K562 (cell line): ENCODE data around the gene EHBP1L1. TPM values are rescaled to one million over a fixed set of nuclear protein-coding genes. Genes with fewer than 3 reads are reported as not detected.

Source experiments
- ATAC-seq: fragments of 200-7000 bp; cut with Tn5 transposase; 3 replicates; pipeline ENCODE4 v1.9.1; 2020; ENCODE audit warnings: moderate library complexity
- BruUV-seq: library from RNA; stranded (reverse); fragments of 400-500 nt; replicated peaks from 2 replicates; lab custom pipeline; 2021; lab: Mats Ljungman, UMichigan
- CTCF ChIA-PET: fragments of 300-600 bp; formaldehyde crosslinking; extraction: SDS; loops from one replicate; lab custom pipeline; 2021; ENCODE audit warnings: low intra/inter-chr PET ratio; lab: Yijun Ruan, JAX
- POLR2A ChIA-PET: fragments of 300-600, 350-650 bp; sonication (Branson Sonifier 250); formaldehyde crosslinking; extraction: SDS; loops from one replicate; lab custom pipeline; 2021; ENCODE audit warnings: antibody characterized with exemption, inconsistent platforms; lab: Yijun Ruan, JAX
- DNase-seq, 4 experiments: peaks; one replicate each; pipeline versions ENCODE4 v3.0.0 to v3.0.0-alpha.2; 2011 to 2018; ENCODE audit warnings: low spot score in 3 of 4, mixed read lengths in 3 of 4; ENCODE audit errors: extremely low read depth in 1 of 4
- FAIRE-seq: peaks from 2 replicates; lab custom pipeline; 2011; peaks lifted over from hg19 to GRCh38; lab: Jason Lieb, UNC
- H2AFZ ChIP-seq: 2 replicates; pipeline ENCODE4 v1.6.0; 2011; ENCODE audit warnings: low read depth, low read length, control low read depth, inconsistent platforms
- H3K27ac ChIP-seq: fragments of 200-600 bp; 3 replicates; pipeline ENCODE4 v1.8.0; 2011; ENCODE audit warnings: low read depth, mild to moderate bottlenecking, control low read depth, inconsistent platforms, low read length, moderate library complexity, mixed read lengths; ENCODE audit errors: extremely low read depth
- H3K27me3 ChIP-seq, 2 experiments: fragments of 300-600 bp in 1 of 2; 2 replicates in 1 of 2; 3 replicates in 1 of 2; pipeline versions ENCODE4 v1.6.0 to v1.8.0; 2011; ENCODE audit warnings: inconsistent platforms in 2 of 2, low read length in 2 of 2, mild to moderate bottlenecking in 1 of 2, mixed read lengths in 1 of 2, moderate library complexity in 1 of 2; ENCODE audit not compliant: control insufficient read depth in 2 of 2, insufficient read depth in 2 of 2
- H3K36me3 ChIP-seq: fragments of 300-600 bp; 3 replicates; pipeline ENCODE4 v1.8.0; 2011; ENCODE audit warnings: mild to moderate bottlenecking, low read length, inconsistent platforms; ENCODE audit not compliant: control insufficient read depth, insufficient read depth
- H3K4me1 ChIP-seq, 2 experiments: fragments of 200-600 bp in 1 of 2; replicated peaks in 1 of 2; 2 replicates in 1 of 2; 3 replicates in 1 of 2; pipeline versions ENCODE4 v1.5.1 to v1.8.0; 2011; ENCODE audit warnings: inconsistent platforms in 2 of 2, low read length in 2 of 2, mild to moderate bottlenecking in 1 of 2, mixed read lengths in 1 of 2, moderate library complexity in 1 of 2; ENCODE audit not compliant: control insufficient read depth in 2 of 2, insufficient read depth in 2 of 2
- H3K4me2 ChIP-seq: 2 replicates; pipeline ENCODE4 v1.6.1; 2011; ENCODE audit warnings: low read length, control low read depth, inconsistent platforms, mixed read lengths; ENCODE audit not compliant: insufficient read depth
- H3K4me3 ChIP-seq: fragments of 200-600 bp; sonication (generic), shearing (Covaris generic); 2 replicates; pipeline ENCODE4 v1.5.1; 2016; ENCODE audit warnings: control low read depth, inconsistent platforms
- H3K79me2 ChIP-seq: fragments of 200-600 bp; 3 replicates; pipeline ENCODE4 v1.8.0; 2011; ENCODE audit warnings: low read length, inconsistent platforms; ENCODE audit not compliant: control insufficient read depth, insufficient read depth
- H3K9ac ChIP-seq, 2 experiments: 2 replicates each; pipeline versions ENCODE4 v1.6.0 to v1.6.1; 2011; ENCODE audit warnings: low read depth in 2 of 2, low read length in 2 of 2, control low read depth in 1 of 2, inconsistent platforms in 1 of 2, mild to moderate bottlenecking in 1 of 2, mixed read lengths in 1 of 2; ENCODE audit not compliant: insufficient read depth in 1 of 2
- H3K9me1 ChIP-seq: one replicate; pipeline ENCODE4 v1.6.0; 2011; ENCODE audit warnings: inconsistent platforms, mild to moderate bottlenecking, low read length, moderate library complexity; ENCODE audit not compliant: control insufficient read depth, insufficient read depth
- H3K9me3 ChIP-seq: replicated peaks from 2 replicates; pipeline ENCODE4 v1.5.1; 2011; ENCODE audit warnings: low read depth, low read length, inconsistent platforms; ENCODE audit not compliant: control insufficient read depth, insufficient read depth
- H4K20me1 ChIP-seq: replicated peaks from 2 replicates; pipeline ENCODE4 v1.6.1; 2011; ENCODE audit warnings: low read length, inconsistent platforms, mixed read lengths; ENCODE audit not compliant: control insufficient read depth, insufficient read depth
- CAMTA2 ChIP-seq: fragments of 250-450 bp; sonication (Bioruptor Pico); conservative IDR thresholded peaks from 2 replicates; pipeline ENCODE4 v1.5.1; 2022
- CTCF ChIP-seq, 3 experiments: IDR thresholded peaks in 2 of 3; conservative IDR thresholded peaks in 1 of 3; 2 replicates each; pipeline ENCODE4 v1.5.1; 2011 to 2012; ENCODE audit warnings: low read length in 3 of 3, mild to moderate bottlenecking in 3 of 3, control low read depth in 2 of 3, improper control_type of control experiment in 1 of 3, inconsistent platforms in 1 of 3, low read depth in 1 of 3, mixed read lengths in 1 of 3, moderate library complexity in 1 of 3; ENCODE audit not compliant: insufficient read depth in 2 of 3
- MAX ChIP-seq: sonication (generic); formaldehyde crosslinking; IDR thresholded peaks from 2 replicates; pipeline ENCODE4 v1.9.0; 2022; ENCODE audit warnings: mild to moderate bottlenecking, missing genetic modification reagents
- RNF2 ChIP-seq: sonication (generic); IDR thresholded peaks from 2 replicates; pipeline ENCODE4 v1.6.1; 2016
- RUNX1 ChIP-seq: sonication (generic); IDR thresholded peaks from 2 replicates; pipeline ENCODE4 v1.6.1; 2016; ENCODE audit warnings: antibody characterized with exemption, low read depth
- XRCC5 ChIP-seq: fragments of 200-400 bp; formaldehyde crosslinking; IDR thresholded peaks from 2 replicates; pipeline ENCODE4 v1.6.1; 2017; ENCODE audit warnings: low read depth, mild to moderate bottlenecking, low read length
- ZEB2 ChIP-seq: fragments of 450-650 bp; IDR thresholded peaks from 2 replicates; pipeline ENCODE4 v1.6.1; 2016
- ZNF232 ChIP-seq: sonication (generic); formaldehyde crosslinking; IDR thresholded peaks from 2 replicates; pipeline ENCODE4 v1.8.0; 2022; ENCODE audit warnings: mild to moderate bottlenecking, missing genetic modification reagents
- WGBS: fragments of 100-300 bp; shearing (Covaris generic); methylation state at CpG from one replicate; pipeline ENCODE4 v1.1.6; 2016; ENCODE audit warnings: low coverage, mixed read lengths; ENCODE audit not compliant: insufficient coverage; ENCODE audit errors: missing lambda C conversion rate; 5-methylcytosine and 5-hydroxymethylcytosine counted together
- in situ Hi-C: fragments of 300-500 bp; cut with MboI; formaldehyde crosslinking; loops from 4 replicates; pipeline ENCODE4 v1.15.0; 2018; ENCODE audit warnings: inconsistent platforms, mixed read lengths
- intact Hi-C: fragments of 100-400 bp; cut with micrococcal nuclease; formaldehyde crosslinking; loops from 2 replicates; pipeline ENCODE4 v1.14.2; 2022
- polyA plus RNA-seq, 8 experiments: library from polyadenylated mRNA; depleted of rRNA in 4 of 8; stranded (reverse) in 5 of 8; unstranded in 3 of 8; fragments of >200 nt; fragmentation: Nextera tagmentation in 2 of 8; fragmentation: Illumina TruSeq in 1 of 8; extraction: Ambion mirVana in 2 of 8; extraction: Trizol in 1 of 8; gene quantifications; 2 replicates each; pipeline versions ENCODE4 v1.2.1 to v1.2.3, GENCODE V29; 2011 to 2014; ENCODE audit warnings: inconsistent platforms in 1 of 8, missing spikeins in 1 of 8
- total RNA-seq, 7 experiments: library from RNA; depleted of rRNA in 6 of 7; stranded (reverse); fragments of >200 nt in 6 of 7; fragmentation: Illumina TruSeq in 2 of 7; extraction: Trizol in 2 of 7; gene quantifications; 2 replicates each; pipeline versions ENCODE4 v1.2.1 to v1.2.3, GENCODE V29; 2011 to 2021; ENCODE audit warnings: low replicate concordance in 1 of 7

Gene EHBP1L1
- total and polyA plus RNA-seq, 9 of the 15 experiments (the other 6 are each of a cell fraction or from before 2014, with no cell fraction given): 0.03 to 87.1 (median 26.3) TPM

- in situ Hi-C loops: no loop called here
- CTCF ChIA-PET: no interaction called here
Observed at GRCh38 chr11:65530157-65530496, 45.7 kb upstream of the EHBP1L1 start.

More at GRCh38 chr11:65530157-65530496, 45.7 kb upstream of the EHBP1L1 start:
- no peak overlapping the region for H3K4me3 ChIP-seq
- H4K20me1 ChIP-seq: 0 out of 2 replicates have a peak, but pooled peaks cover 7% of the 10 kb centered on the region
- BruUV-seq: no TSS peak
- POLR2A ChIA-PET: interaction anchor here (0.5 to 1.5 kb wide), 7 partner anchors 14 to 176 kb away, joined by 3 to 6 read pairs (median 3); no protein-coding TSS in a partner anchor
- 0 out of 4 replicates have a peak overlapping the region, but pooled peaks of 1 of the 2 experiments have one; percentile 8 for H3K9ac ChIP-seq
- TF ChIP-seq ZEB2: no peak
- TF ChIP-seq MAX: peak; percentile 7; the same call in 1 of the 2 replicates
- TF ChIP-seq RNF2: no peak
- TF ChIP-seq CAMTA2: no peak
- 0 out of 2 replicates have a peak, but pooled peaks have one; percentile 24 for TF ChIP-seq XRCC5
- no peak for TF ChIP-seq ZNF232
- TF ChIP-seq RUNX1: no peak
- peak; percentile 26 to 52 (median 37); a peak in 5 of 6 replicates for TF ChIP-seq CTCF (IDR thresholded peaks at IDR 0.05 in 2 of 3, conservative IDR thresholded peaks at IDR 0.05 in 1 of 3; ENCODE audit: insufficient read depth in 2 of 3, low read depth in 1 of 3, low read length in 3 of 3)
- TF ChIP-seq, all 486 proteins: peak for 3
- H2AFZ ChIP-seq: no peak overlapping the region
- H3K27ac ChIP-seq: no peak overlapping the region
- H3K79me2 ChIP-seq: peaks cover 21% of the 10 kb centered on the region
- intact Hi-C loops: no loop called here
- ATAC-seq (peak; percentile 45; the same call in 2 of the 3 replicates), FAIRE-seq (no peak), DNase-seq (peak in 1 of 4 experiments; percentile 10)
- H3K4me2 ChIP-seq: no peak overlapping the region
- peaks cover 4% of the 10 kb centered on the region for H3K9me1 ChIP-seq
- WGBS: 89% methylated on average over 5 of the region's 5 CpGs
- peaks cover 8 to 29% of the 10 kb centered on the region in 2 experiments; a peak in 4 of 5 replicates for H3K4me1 ChIP-seq
- no peaks in the 10 kb centered on the region for H3K27me3 ChIP-seq
- no peaks in the 10 kb centered on the region for H3K9me3 ChIP-seq
- H3K36me3 ChIP-seq: peaks cover 78% of the 10 kb centered on the region; the same call in 2 of the 3 replicates
